GM18498 (cell line): ENCODE measurements around the gene JPH2.

Source experiments
- ATAC-seq: cut with Tn5 transposase; IDR thresholded peaks from one replicate; pipeline ENCODE4 v1.9.1; 2021; ENCODE audit warnings: mild to moderate bottlenecking, moderate library complexity; ENCODE audit not compliant: unreplicated experiment

JPH2 gene

GRCh38 chr20:44104798-44105517 lies 82.0 kb downstream of the JPH2 start:
- no peak for ATAC-seq

GRCh38 chr20:44102582-44102981 lies 84.4 kb downstream of the JPH2 start:
- no peak for ATAC-seq

DNA sequence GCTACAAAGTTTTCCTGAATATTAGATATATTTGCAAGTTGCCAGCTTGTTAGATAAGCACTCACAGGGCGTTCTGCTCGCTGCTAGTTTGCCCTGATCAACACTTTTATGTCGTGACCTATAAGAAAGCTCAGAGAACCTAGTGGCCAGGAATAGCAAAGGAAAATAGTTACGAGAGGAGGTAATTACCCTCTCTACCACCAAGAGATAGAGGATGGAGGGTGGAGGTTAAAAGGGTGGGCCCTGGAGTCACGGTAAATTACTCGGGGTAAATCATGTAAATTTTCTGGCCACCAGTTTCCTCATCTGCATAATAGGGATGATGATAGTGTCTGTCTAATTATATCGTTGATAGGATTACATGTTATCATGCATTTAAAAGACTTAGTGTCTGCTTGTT lies 87.2 kb downstream of the JPH2 start:
- no peak for ATAC-seq

DNA sequence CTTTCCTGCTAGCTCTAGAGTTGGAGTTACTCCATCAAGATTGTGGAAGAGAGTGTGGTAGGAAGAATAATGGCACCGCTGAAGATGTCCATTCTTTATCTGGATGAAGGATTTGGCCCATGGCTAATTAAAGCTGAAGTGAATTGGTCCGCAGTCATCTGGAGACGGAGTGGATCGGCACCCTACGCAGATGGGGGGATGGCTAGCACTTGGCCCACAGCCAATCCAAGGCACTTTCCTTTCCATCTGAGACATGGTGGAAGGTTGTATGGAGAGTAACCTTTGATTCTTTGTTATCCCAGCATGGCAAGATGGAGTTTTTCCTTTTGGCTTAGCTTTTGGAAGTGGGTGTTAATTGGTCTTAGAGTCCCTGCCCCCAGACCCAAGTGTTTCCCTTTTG lies 88.3 kb downstream of the JPH2 start:
- ATAC-seq = no peak

DNA sequence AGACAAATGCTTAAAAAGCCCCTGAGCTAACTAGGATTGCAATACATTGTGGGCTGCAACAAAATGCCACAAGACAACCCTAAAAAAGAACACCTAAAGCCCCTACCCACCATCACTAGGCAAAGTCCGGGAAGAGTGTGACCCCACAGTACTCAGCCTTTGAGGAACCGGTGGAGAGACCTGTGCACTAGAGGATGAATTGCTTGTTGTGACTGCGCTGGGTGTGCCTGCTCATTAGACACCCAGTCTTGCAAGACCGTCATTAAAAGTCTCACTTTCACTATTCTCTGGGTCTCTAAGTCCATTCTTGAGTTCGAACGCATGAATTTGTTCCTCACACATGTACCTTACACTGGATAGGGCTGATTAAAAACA lies 88.7 kb downstream of the JPH2 start:
- no peak for ATAC-seq

DNA sequence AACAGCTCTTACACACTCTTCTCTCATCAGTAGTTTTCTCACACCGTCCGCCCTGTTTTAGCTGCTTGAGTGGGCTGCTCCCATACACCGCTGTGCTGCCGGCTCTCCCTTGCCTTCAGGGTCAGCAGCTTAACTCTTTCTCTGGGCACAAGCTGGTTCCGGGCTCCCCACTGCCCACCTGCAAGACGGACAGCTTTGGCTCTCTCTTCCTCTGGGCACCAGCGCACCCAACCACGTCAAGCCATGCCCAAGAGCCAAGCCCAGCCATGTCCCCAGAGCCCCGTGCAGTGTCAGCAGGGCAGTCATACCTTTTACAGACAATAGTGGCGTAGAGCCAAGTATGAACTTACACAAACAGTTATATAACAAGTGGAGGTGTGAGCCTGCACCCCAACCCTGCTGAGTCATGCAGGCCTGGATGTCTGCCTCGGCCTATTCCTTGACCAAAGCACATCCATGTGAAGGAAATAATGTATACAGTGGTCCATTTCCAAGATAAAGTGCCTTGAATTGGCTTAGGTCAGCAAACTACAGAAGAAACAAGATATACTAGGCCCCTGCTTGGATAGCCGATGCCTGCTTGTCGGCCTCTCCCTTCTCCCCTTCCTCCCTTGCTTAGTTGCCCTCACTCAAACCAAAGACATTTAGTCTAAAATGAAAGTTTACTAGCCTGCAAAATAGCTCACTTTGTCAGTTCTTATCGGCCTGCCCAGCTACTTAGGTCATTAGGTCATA lies 89.3 kb downstream of the JPH2 start:
- ATAC-seq = no peak

- ATAC-seq = no peak
Measured at GRCh38 chr20:44095831-44096230, 91.2 kb downstream of the JPH2 start.

DNA sequence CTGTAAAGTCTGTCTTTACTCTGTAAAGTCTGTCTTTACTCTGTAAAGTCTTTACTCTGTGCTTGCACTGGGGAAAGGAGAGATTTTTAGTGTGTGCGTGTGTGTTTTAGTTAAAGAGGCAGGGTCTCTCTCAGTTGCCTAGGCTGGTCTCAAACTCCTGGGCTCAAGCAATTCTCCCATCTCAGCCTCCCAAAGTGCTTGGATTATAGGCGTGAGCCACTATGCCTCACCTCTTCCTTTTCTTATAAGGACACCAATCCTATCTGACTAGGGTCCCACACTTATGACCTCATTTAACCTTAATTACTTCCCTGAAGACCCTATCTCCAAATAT lies 93.8 kb downstream of the JPH2 start:
- ATAC-seq = no peak

DNA sequence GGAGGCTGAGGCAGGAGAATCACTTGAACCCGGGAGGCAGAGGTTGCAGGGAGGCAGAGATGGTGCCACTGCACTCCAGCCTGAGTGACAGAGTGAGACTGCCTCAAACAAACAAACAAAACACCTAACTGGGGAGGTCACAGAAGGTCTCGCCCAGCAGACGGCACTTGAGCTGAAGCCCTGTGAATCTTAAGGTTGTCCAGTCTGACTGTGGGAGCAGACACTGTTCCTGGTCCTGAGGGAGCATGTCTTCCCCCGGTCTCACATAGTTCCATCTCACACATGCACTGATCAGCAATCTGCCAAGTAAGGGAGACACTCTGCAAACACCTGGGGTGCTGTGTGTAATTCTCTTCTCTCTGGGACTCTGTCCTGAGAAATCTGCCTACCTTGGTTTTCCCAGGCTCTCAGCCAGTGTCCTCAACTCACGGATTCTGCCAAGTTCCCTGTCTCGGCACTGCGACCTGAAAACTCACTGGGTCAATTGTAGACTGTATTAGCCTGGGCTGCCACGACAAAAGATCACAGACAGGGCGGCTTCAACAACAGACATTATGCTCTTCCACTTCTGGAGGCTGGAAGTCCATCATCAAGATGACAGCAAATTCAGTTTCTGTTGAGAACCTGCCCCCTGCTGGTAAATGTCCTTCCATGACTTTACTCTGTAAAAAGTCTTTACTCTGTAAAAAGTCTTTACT lies 94.3 kb downstream of the JPH2 start:
- ATAC-seq = no peak

- ATAC-seq = no peak
Measured at GRCh38 chr20:44091026-44091425, 96.0 kb downstream of the JPH2 start.

DNA sequence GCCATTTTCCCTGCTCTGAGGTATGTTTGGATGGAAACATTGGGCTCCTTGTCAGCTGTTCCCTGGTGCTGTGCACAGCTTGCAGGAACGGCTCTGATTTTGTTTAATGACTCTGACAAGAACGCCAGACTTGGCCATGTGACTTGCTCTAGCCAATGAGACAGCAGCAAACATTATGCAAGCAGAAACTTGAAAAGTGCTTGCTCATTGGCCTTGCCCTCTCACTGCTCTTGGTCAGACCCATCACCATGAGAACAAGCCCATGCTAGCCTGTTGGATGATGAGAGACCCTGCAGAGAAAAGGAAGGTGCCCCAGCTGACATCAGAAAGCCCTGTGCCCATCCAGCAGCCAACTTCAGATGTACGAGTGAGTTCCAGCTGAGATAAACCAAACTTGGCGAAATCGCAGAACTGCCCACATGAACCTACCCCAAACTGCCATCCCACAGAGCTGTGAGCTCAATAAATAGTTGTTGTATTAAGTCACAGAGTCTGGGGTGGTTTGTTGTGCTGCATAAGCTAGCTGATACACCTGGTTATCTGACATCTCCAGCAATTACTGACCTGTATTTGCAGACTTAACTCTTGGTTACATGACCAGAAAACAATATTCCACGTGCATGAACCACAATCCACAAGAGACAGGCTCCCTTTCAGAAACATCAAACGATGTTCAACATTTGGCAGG lies 96.9 kb downstream of the JPH2 start:
- peak; percentile 61 for ATAC-seq

DNA sequence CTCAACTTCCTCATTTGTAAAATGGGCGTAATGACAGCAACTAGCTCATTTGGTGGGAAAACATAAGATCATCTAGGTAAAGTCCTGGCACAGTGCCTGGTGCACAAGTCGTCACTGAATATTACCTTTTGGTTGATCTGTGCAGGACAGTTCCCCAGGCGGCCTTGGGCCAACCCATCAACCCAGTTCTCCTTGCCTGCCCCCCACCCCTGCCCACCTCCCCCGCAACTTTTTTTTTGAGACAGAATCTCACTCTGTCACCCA lies 99.2 kb downstream of the JPH2 start:
- ATAC-seq = no peak

GRCh38 chr20:44087051-44087856 lies 99.7 kb downstream of the JPH2 start:
- no peak for ATAC-seq

- ATAC-seq = no peak
Measured at GRCh38 chr20:44085616-44086434, 101.2 kb downstream of the JPH2 start.

DNA sequence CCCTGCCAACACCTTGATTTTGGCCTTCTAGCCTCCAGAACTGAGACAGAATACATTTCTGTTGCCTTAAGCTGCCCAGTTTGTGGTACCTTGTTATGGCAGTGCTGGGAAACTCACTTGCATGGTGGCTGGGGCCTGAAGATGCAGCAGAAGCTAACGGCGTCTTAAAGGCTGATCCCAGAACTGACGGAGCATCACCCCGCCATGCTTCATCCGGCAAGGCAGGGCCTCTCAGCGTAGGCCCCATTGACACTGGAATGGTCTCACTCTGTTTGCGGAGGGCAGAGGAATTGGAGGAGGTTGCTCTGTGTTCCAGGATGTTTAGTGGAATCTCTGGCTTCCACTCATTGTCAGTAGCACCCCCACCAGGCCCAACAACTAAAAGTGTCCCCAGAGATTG lies 102.1 kb downstream of the JPH2 start:
- ATAC-seq = no peak

DNA sequence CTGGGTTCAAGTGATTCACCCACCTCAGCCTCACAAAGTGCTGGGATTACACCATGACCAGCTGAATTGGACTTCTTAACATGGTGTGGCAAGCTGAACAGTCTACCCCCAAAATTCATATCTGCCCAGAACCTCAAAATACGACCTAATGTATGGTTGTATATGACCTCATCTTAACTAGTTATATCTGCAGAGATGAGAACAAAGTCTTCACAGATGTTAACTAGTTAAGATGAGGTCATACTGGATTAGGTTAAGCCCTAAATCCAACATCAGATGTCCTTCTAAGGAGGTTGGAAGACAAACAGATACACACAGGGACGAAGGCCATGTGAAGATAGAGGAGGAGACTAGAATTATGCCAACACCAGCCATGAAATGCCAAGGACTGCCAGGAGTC lies 102.5 kb downstream of the JPH2 start:
- no peak for ATAC-seq

- ATAC-seq = no peak
Measured at GRCh38 chr20:44083220-44083933, 103.6 kb downstream of the JPH2 start.

DNA sequence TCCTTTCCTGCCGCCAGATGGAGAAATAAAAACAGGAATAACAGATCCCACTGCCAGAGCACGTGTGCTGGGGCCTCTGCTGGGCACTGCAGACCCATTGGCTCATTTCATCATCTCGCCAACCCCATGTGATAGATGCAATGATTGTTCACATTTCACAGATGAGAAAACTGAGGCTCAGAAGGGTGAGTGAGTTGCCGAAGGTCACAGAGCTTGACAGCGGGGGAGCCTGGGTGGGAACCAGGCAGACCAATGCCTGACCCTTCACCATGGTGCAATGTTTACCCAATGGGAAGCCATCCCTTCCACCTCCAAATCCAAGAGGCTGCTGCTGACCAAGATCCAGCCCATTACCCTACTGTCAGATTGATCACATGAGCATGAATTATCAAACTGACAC lies 105.1 kb downstream of the JPH2 start:
- ATAC-seq = no peak

DNA sequence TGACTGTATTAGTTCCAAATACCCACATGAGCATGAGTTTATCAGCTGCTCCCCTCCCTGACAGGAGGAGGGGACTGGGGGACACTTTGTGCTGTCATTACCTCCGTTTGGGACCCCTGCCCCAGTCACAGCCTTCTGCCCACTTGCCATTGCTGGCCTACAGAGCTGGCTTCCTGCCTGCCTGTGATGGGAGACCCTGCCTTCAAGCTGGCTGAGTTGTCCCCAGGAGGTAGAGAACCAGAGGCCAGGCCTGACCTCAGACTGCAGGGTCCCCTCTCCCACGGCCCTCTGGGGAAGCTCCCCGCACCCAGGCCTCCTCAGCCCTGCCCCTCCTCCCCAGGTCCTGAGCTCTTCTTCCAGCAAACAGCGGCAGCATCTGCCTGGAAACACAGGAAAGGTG lies 105.5 kb downstream of the JPH2 start:
- ATAC-seq = no peak
